ENCODE measurements around the gene CCNB1.
"Not testable (repeated sequence)": the region's sequence is repeated elsewhere in the genome, so short reads cannot be mapped to it uniquely, and the experiment has no call there.

Gene CCNB1

DNA sequence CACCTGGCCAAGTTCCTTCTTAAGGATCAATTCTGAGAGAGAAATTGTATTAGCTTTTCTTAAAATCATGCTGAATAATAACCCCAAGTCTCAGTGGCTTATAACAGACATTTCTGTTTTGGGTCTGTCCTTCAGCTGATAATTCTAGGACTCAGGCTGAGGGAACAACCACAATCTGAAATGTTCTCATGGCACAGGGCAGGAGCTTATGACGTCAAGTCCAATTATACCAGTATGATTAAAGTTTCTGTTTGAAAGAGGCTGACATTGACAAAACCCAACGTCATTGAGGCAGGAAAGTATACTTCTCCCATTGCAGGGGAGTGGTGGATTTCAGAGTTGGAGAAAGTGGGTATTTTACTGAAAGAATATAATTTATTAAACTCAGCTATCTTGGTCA is 44.2 kb downstream of the CCNB1 start:
- no peak overlapping the region for H3K9ac ChIP-seq
- no peak overlapping the region for H3K4me3 ChIP-seq
- no peak overlapping the region for H3K27ac ChIP-seq
- H3K36me3 ChIP-seq, result peaks cover 74% of the 10 kb centered on the region
- H4K20me1 ChIP-seq, result no peaks in the 10 kb centered on the region
- TF ChIP-seq Cebpa-rat (IDR thresholded peaks at IDR 0.05), result no peak
- H3K4me2 ChIP-seq, result no peak overlapping the region
- H3K27me3 ChIP-seq, result no peaks in the 10 kb centered on the region
- H3K9me3 ChIP-seq, result no peaks in the 10 kb centered on the region
- H3K4me1 ChIP-seq, result peaks cover 2% of the 10 kb centered on the region

GRCh38 chr5:69212022-69212421 is 45.1 kb downstream of the CCNB1 start:
- Histone ChIP-seq H3K9me3 (no peaks in the 10 kb centered on the region), H3K27ac (no peak overlapping the region), H3K27me3 (no peaks in the 10 kb centered on the region), H3K36me3 (peaks cover 67% of the 10 kb centered on the region), H3K9ac (no peak overlapping the region), H3K4me2 (no peak overlapping the region), H3K4me3 (no peak overlapping the region), H4K20me1 (no peaks in the 10 kb centered on the region), H3K4me1 (peaks cover 10% of the 10 kb centered on the region)
- TF ChIP-seq Cebpa-rat (IDR thresholded peaks at IDR 0.05), result no peak

DNA sequence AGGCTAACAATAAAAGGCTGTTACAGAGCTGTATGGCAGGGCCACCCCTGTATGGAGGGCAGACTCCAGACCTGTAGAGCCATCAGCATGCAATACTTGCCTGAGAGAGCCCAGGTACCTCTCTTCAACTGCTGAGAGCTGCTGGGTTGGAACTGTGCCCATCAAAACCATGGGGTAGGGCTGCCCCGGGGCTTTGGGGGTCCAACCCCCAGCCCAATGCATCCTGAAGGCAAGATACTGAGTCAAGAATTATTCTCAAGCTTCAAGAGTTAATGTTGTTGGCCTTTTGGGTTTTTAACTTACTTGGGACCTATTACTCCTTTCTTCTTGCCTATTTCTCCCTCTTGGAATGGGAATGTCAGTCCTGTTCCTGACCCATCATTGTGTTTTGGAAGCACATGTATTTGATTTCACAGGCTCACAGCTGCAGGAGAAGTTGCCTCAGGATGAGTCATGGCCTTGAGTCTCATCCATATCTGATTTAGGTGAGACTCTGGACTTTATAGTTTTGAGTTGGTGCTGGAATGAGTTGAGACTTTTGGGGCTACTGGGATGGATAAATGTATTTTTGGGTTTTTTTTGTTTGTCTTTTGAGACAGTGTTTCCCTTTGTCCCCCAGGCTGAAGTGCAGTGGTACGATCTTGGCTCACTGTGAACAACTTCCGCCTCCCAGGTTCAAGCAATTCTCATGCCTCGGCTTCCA is 46.7 kb downstream of the CCNB1 start:
- no peaks in the 10 kb centered on the region for H4K20me1 ChIP-seq
- H3K9ac ChIP-seq, result no peak overlapping the region
- peaks cover 57% of the 10 kb centered on the region for H3K36me3 ChIP-seq
- no peak overlapping the region for H3K4me2 ChIP-seq
- no peaks in the 10 kb centered on the region for H3K9me3 ChIP-seq
- H3K4me1 ChIP-seq, result peaks cover 15% of the 10 kb centered on the region
- H3K27ac ChIP-seq, result no peak overlapping the region
- H3K4me3 ChIP-seq, result no peak overlapping the region
- TF ChIP-seq Cebpa-rat (IDR thresholded peaks at IDR 0.05), result no peak
- no peaks in the 10 kb centered on the region for H3K27me3 ChIP-seq

- Histone ChIP-seq H3K27me3 (no peaks in the 10 kb centered on the region), H3K36me3 (peaks cover 42% of the 10 kb centered on the region), H4K20me1 (peaks cover 6% of the 10 kb centered on the region; the same call in 1 of the 2 replicates), H3K4me2 (peak overlapping the region; percentile 84), H3K9me3 (peaks cover 9% of the 10 kb centered on the region), H3K27ac (peak overlapping the region; percentile 67; the same call in 1 of the 2 replicates), H3K4me1 (peaks cover 23% of the 10 kb centered on the region), H3K4me3 (peak overlapping the region; percentile 89), H3K9ac (peak overlapping the region; percentile 80; the same call in 1 of the 2 replicates)
- no peak for TF ChIP-seq Cebpa-rat (IDR thresholded peaks at IDR 0.05)
Measured at GRCh38 chr5:69217151-69217511, 50.2 kb downstream of the CCNB1 start.

DNA sequence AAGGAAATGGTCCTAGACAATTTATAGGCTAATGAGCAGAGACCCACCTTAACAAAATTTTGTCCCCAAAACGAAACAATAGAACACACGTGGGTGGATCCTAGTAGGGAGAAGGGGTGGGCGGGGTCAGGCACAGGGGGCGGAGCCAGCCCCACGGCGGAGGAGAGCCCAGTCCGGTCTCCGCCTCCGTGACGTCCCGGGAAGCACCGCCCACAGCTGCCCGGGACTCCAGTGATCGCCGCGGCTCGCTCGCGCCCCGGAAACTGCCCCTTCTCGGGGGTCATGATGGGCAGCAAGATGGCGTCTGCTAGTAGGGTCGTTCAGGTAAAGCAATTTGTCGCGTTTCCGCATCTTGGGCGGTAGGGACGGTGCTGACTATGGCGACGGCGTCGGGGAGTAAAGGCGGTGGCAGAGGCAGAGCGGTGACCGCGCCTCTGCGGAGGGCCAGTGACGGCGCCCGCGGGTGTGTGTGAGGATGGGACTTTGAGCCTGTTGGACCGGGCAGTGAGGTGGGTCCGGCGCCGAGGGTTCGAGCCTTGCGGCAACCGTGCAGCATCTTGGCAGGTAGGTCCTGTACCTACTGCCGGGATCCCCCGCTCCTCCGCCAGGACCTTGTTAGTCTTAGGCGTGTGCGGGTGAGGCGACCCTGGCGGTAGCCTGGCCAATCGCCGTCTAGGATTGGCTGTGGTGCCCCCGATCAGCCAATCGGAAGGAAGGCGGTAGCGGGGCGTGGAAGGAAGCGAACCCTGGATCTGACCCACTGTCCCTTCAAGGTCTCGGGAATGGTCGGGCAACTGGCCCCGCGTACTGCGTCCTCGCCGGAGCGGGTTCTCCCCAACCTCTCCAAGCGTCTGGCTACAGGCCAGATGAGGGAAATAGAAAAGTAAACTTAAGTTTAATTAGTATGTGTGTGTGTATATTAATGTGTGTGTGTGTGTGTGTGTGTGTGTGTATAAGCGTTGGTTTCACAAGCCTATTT is 50.9 kb downstream of the CCNB1 start:
- Histone ChIP-seq H3K4me1 (peaks cover 23% of the 10 kb centered on the region), H3K36me3 (peaks cover 36% of the 10 kb centered on the region), H3K4me2 (peak overlapping the region; percentile 84)

DNA sequence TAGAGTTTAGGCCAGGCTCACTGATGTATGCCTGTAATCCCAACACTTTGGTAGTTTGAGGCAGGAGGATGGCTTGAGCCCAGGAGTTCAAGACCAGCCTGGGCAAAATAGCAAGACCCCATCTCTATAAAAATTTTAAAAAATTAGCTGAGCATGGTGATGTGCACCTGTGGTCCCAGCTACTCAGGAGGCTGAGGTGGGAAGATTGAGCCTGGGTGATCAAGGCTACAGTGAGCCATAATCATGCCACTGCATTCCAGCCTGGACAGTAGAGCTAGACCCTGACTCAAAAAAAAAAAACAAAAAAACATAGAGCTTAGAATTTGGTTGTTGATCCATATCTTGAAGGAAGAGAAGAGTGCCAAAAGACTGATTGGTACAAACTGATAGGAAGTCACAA is 53.0 kb downstream of the CCNB1 start:
- no peak for TF ChIP-seq Cebpa-rat (IDR thresholded peaks at IDR 0.05)
- Histone ChIP-seq H3K27ac (no peak overlapping the region), H3K4me1 (peaks cover 23% of the 10 kb centered on the region), H3K9me3 (peaks cover 9% of the 10 kb centered on the region), H3K27me3 (no peaks in the 10 kb centered on the region), H4K20me1 (peaks cover 9% of the 10 kb centered on the region; the same call in 1 of the 2 replicates), H3K36me3 (peaks cover 33% of the 10 kb centered on the region), H3K4me2 (no peak overlapping the region), H3K4me3 (no peak overlapping the region), H3K9ac (no peak overlapping the region)

More for the DNA sequence above, 50.9 kb downstream of the CCNB1 start:
- Histone ChIP-seq H3K4me3 (peak overlapping the region; percentile 89), H4K20me1 (peaks cover 9% of the 10 kb centered on the region; the same call in 1 of the 2 replicates), H3K9me3 (peaks cover 9% of the 10 kb centered on the region), H3K27ac (peak overlapping the region; percentile 70), H3K27me3 (no peaks in the 10 kb centered on the region), H3K9ac (peak overlapping the region; percentile 80)
- TF ChIP-seq Cebpa-rat (IDR thresholded peaks at IDR 0.05), result no peak

GRCh38 chr5:69220371-69220770 is 53.4 kb downstream of the CCNB1 start:
- H3K27me3 ChIP-seq, H3K9ac ChIP-seq, H4K20me1 ChIP-seq, H3K27ac ChIP-seq, H3K4me3 ChIP-seq, H3K4me2 ChIP-seq, H3K9me3 ChIP-seq: not testable (repeated sequence)
- Histone ChIP-seq H3K4me1 (peaks cover 23% of the 10 kb centered on the region), H3K36me3 (peaks cover 37% of the 10 kb centered on the region)

DNA sequence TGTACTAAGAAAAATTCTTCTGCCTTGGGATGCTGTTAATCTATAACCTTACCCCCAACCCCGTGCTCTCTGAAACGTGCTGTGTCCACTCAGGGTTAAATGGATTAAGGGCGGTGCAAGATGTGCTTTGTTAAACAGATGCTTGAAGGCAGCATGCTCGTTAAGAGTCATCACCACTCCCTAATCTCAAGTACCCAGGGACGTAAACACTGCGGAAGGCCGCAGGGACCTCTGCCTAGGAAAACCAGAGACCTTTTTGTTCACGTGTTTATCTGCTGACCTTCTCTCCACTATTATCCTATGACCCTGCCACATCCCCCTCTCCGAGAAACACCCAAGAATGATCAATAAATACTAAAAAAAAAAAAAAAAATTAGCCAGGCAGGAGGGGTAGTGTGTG is 53.9 kb downstream of the CCNB1 start:
- not testable (repeated sequence) for H3K9ac ChIP-seq, H3K27ac ChIP-seq, H3K4me2 ChIP-seq, H3K4me3 ChIP-seq, H3K27me3 ChIP-seq, H3K9me3 ChIP-seq, H4K20me1 ChIP-seq
- H3K4me1 ChIP-seq, result peaks cover 23% of the 10 kb centered on the region
- H3K36me3 ChIP-seq, result peaks cover 41% of the 10 kb centered on the region

DNA sequence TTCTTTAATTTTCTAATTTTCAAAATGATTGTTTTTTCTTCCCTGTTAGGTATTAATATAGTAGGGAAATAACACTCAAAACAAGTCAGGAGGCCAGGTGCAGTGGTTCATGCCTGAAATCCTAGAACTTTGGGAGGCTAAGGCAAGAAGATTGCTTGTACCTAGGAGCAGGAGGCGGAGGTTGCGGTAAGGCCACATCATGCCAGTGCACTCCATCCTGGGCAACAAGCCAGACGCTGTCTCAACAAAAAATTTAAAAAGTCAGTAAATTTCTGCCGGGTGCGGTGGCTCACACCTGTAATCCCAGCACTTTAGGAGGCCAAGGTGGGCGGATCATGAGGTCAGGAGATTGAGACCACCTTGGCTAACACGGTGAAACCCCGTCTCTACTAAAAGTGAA is 57.6 kb downstream of the CCNB1 start:
- TF ChIP-seq Cebpa-rat (IDR thresholded peaks at IDR 0.05), result no peak
- no peak overlapping the region for H3K27ac ChIP-seq
- H4K20me1 ChIP-seq, result peaks cover 17% of the 10 kb centered on the region
- H3K4me2 ChIP-seq, result no peak overlapping the region
- H3K9ac ChIP-seq, result no peak overlapping the region
- no peaks in the 10 kb centered on the region for H3K4me1 ChIP-seq
- no peak overlapping the region for H3K4me3 ChIP-seq
- no peaks in the 10 kb centered on the region for H3K27me3 ChIP-seq
- peaks cover 66% of the 10 kb centered on the region for H3K36me3 ChIP-seq
- H3K9me3 ChIP-seq, result peaks cover 9% of the 10 kb centered on the region

DNA sequence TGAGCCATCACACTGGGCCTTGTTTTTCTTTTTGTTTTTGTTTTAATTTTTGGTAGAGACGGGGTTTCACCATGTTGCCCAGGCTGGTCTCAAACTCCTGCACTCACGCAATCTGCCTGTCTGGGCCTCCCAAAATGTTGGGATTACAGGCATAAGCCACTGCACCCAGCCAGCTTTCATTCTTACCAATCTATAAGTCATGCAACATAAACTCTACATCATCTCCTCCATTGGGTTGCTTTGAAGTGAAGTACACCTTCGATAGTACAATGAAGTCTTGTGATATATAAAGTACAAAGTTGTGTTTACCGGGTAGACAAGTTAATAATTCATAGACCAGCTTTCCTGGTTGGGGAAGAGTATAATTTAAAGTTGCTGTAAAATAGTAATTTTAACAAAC is 58.9 kb downstream of the CCNB1 start:
- no peak overlapping the region for H3K4me2 ChIP-seq

More for the DNA sequence above, 58.9 kb downstream of the CCNB1 start:
- no peak overlapping the region for H3K9ac ChIP-seq
- peaks cover 17% of the 10 kb centered on the region for H4K20me1 ChIP-seq
- no peaks in the 10 kb centered on the region for H3K4me1 ChIP-seq
- H3K36me3 ChIP-seq, result peaks cover 66% of the 10 kb centered on the region
- no peaks in the 10 kb centered on the region for H3K27me3 ChIP-seq
- no peaks in the 10 kb centered on the region for H3K9me3 ChIP-seq
- no peak overlapping the region for H3K27ac ChIP-seq
- no peak for TF ChIP-seq Cebpa-rat (IDR thresholded peaks at IDR 0.05)
- no peak overlapping the region for H3K4me3 ChIP-seq
